Osteocyte (in vitro differentiated cells): Measurements from ENCODE around the gene PTPRM. TPM values are rescaled to one million over a fixed set of nuclear protein-coding genes. Genes with fewer than 3 reads are reported as not detected.
A peak's percentile ranks its signal among the peaks of the same experiment; 100 is the strongest.

ENCODE experiments used
- DNase-seq: peaks from one replicate; pipeline ENCODE4 v3.0.0; 2021; ENCODE audit warnings: mixed read lengths; ENCODE audit not compliant: unreplicated experiment; ENCODE audit errors: extremely low spot score
- H3K27ac Mint-ChIP-seq: one replicate; pipeline ENCODE4 v1.8.0; 2021; ENCODE audit warnings: mild to moderate bottlenecking, mixed read lengths; ENCODE audit not compliant: unreplicated experiment
- H3K27me3 Mint-ChIP-seq: one replicate; pipeline ENCODE4 v1.8.0; 2021; ENCODE audit warnings: mixed read lengths; ENCODE audit not compliant: unreplicated experiment
- H3K36me3 Mint-ChIP-seq: one replicate; pipeline ENCODE4 v1.8.0; 2021; ENCODE audit warnings: mixed read lengths; ENCODE audit not compliant: unreplicated experiment
- H3K4me1 Mint-ChIP-seq: one replicate; pipeline ENCODE4 v1.8.0; 2021; ENCODE audit warnings: mixed read lengths; ENCODE audit not compliant: unreplicated experiment
- H3K4me3 Mint-ChIP-seq: one replicate; pipeline ENCODE4 v1.8.0; 2021; ENCODE audit warnings: mild to moderate bottlenecking, moderate library complexity, mixed read lengths; ENCODE audit not compliant: unreplicated experiment
- H3K9me3 Mint-ChIP-seq: one replicate; pipeline ENCODE4 v1.8.0; 2021; ENCODE audit warnings: mixed read lengths; ENCODE audit not compliant: unreplicated experiment
- total RNA-seq: library from RNA; stranded (reverse); gene quantifications from 2 replicates; pipeline ENCODE4 v1.2.1, GENCODE V29; 2021
- TF ChIP-seq, protein P1 (sequence below): fragments of 200-600 bp; sonication (generic); IDR thresholded peaks from 2 replicates; pipeline ENCODE4 v1.5.0; 2021; ENCODE audit warnings: antibody characterized with exemption, mild to moderate bottlenecking, moderate library complexity

PTPRM gene
- total RNA-seq, 1 donor from 2014 or later: 105 TPM

DNA sequence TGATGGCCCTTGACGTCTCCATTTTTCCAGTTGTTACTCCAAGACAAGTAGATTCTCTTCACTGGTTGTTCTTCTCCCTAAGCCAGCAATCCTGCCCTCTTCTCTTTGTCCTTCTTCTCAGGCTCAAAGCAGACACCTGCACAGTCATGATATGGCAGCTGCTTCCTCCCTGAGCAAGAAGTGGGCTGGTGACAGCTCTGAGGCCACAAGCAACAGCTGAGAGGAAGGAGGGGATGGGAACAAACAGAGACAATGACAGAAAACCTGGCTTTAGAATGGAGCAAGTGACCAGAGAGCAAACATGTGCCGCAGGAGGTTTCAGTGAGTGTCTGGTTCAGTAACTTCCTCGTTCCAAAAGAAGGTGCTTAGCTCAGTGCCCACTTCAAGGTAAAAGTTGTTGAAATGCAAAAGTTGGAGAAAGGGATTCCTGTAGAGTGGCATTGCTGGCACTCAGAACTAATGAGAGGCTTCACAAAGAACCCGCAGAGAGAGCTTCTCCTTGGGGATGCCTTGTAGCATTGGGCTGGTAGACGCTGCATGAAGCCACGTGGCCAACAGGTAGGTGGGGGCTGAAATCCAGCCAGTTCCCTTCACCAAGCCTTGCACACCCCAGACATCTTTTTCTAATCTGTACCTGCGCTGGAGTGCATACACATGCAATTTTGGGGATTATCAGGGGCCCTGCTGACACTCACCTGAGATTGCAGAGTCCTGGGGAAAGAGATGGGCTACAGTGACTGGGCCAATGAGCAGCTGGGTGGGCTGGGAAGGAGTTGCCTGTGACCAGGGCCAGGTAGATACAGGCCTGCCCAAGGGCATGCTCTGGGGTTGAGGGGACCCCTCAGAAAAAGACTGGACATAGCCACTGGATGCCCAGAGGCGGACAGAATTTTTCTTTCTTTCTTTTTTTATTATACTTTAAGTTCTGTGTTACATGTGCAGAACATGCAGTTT, 888.8 kb downstream of the PTPRM start:
- Mint-ChIP-seq H3K4me1 (no peaks in the 10 kb centered on the region), H3K27ac (no peak overlapping the region), H3K4me3 (no peak overlapping the region), H3K36me3 (no peaks in the 10 kb centered on the region), H3K9me3 (no peaks in the 10 kb centered on the region), H3K27me3 (peaks cover 22% of the 10 kb centered on the region)
- DNase-seq: peak; percentile 42
- TF ChIP-seq, protein P1, sequence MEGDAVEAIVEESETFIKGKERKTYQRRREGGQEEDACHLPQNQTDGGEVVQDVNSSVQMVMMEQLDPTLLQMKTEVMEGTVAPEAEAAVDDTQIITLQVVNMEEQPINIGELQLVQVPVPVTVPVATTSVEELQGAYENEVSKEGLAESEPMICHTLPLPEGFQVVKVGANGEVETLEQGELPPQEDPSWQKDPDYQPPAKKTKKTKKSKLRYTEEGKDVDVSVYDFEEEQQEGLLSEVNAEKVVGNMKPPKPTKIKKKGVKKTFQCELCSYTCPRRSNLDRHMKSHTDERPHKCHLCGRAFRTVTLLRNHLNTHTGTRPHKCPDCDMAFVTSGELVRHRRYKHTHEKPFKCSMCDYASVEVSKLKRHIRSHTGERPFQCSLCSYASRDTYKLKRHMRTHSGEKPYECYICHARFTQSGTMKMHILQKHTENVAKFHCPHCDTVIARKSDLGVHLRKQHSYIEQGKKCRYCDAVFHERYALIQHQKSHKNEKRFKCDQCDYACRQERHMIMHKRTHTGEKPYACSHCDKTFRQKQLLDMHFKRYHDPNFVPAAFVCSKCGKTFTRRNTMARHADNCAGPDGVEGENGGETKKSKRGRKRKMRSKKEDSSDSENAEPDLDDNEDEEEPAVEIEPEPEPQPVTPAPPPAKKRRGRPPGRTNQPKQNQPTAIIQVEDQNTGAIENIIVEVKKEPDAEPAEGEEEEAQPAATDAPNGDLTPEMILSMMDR: no peak
